ENCODE measurements around the gene FLT4. TPM values are rescaled to one million over a fixed set of nuclear protein-coding genes. Genes with fewer than 3 reads are reported as not detected.

FLT4 gene
- polyA plus RNA-seq, 6 donors from 2014 or later = not detected

GRCh38 chr5:180555168-180555921, 94.1 kb downstream of the FLT4 start:
- no peak for ATAC-seq (ENCODE audit: low read depth in 2 of 2)
- H3K4me1 Mint-ChIP-seq = peaks cover 0 to 12% (median 11%) of the 10 kb centered on the region in 3 donors
- H3K4me3 Mint-ChIP-seq = no peak overlapping the region
- peak overlapping the region in 2 of 6 donors; percentile 1 to 28 for H3K27ac Mint-ChIP-seq
- no peaks in the 10 kb centered on the region for H3K27me3 Mint-ChIP-seq
- DNase-seq = no peak
- H3K36me3 Mint-ChIP-seq = peaks cover 2 to 52% of the 10 kb centered on the region in 2 donors
- no peaks in the 10 kb centered on the region for H3K9me3 Mint-ChIP-seq

GRCh38 chr5:180553530-180553929, 95.9 kb downstream of the FLT4 start:
- H3K9me3 Mint-ChIP-seq = no peaks in the 10 kb centered on the region
- no peak for ATAC-seq (ENCODE audit: low read depth in 2 of 2)

More at GRCh38 chr5:180553530-180553929, 95.9 kb downstream of the FLT4 start:
- no peak for DNase-seq
- Mint-ChIP-seq H3K27me3 (no peaks in the 10 kb centered on the region), H3K4me1 (peaks cover 2 to 3% (median 2%) of the 10 kb centered on the region in 3 donors), H3K36me3 (peaks cover 0 to 41% of the 10 kb centered on the region in 2 donors), H3K4me3 (no peak overlapping the region), H3K27ac (peak overlapping the region in 1 of 6 donors; percentile 38)

Other genes with a start within 250 kb of the FLT4 start
- 1 to 10 TPM in 5 of 6 donors, under 1 TPM in 1; 0.84 to 8.8 (median 6.3) TPM for gene CNOT6, start 155.2 kb downstream of the FLT4 start, polyA plus RNA-seq (ENCODE audit: low read depth in 6 of 6)
- gene SCGB3A1, start 58.1 kb downstream of the FLT4 start, polyA plus RNA-seq (ENCODE audit: low read depth in 6 of 6) = not detected
- gene OR2Y1, start 90.5 kb upstream of the FLT4 start, polyA plus RNA-seq (ENCODE audit: low read depth in 6 of 6) = not detected
- 100 to 1,000 TPM in 2 of 6 donors, 10 to 100 TPM in 4; 71.9 to 121 (median 84.2) TPM for gene MGAT1, start 153.2 kb upstream of the FLT4 start, polyA plus RNA-seq (ENCODE audit: low read depth in 6 of 6)
- 10 to 100 TPM; 12.1 to 26.5 (median 22.5) TPM for gene ZFP62, start 211.7 kb upstream of the FLT4 start, polyA plus RNA-seq (ENCODE audit: low read depth in 6 of 6)
- gene BTNL8, start 249.6 kb upstream of the FLT4 start, polyA plus RNA-seq (ENCODE audit: low read depth in 6 of 6) = not detected

Data from naive B cell (primary cell).